ENCODE results near the gene MBIP.

The MBIP gene

DNA sequence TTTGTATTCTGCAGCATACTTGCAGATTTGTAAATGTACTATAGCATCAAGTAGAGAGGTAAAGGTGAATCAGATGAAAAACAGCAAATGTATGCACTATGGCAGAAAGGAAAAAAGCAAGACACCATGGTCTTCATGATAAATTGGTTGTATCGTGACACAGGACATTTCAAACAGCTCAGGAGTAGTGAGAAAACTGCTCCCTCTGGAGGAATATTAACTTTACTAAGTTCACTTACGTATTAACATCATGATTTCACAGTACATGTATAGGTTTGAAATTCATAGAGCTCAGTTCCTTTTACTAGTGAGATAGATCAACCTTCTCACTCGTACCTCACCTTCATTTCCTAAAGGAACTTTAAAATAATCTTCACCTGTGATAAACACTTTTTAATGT lies 6.5 kb downstream of the MBIP start:
- no peak for DNase-seq (ENCODE audit: low read depth)
- H3K4me3 ChIP-seq (ENCODE audit: low read length) = no peak overlapping the region
- TF ChIP-seq, protein P1, sequence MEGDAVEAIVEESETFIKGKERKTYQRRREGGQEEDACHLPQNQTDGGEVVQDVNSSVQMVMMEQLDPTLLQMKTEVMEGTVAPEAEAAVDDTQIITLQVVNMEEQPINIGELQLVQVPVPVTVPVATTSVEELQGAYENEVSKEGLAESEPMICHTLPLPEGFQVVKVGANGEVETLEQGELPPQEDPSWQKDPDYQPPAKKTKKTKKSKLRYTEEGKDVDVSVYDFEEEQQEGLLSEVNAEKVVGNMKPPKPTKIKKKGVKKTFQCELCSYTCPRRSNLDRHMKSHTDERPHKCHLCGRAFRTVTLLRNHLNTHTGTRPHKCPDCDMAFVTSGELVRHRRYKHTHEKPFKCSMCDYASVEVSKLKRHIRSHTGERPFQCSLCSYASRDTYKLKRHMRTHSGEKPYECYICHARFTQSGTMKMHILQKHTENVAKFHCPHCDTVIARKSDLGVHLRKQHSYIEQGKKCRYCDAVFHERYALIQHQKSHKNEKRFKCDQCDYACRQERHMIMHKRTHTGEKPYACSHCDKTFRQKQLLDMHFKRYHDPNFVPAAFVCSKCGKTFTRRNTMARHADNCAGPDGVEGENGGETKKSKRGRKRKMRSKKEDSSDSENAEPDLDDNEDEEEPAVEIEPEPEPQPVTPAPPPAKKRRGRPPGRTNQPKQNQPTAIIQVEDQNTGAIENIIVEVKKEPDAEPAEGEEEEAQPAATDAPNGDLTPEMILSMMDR (conservative IDR thresholded peaks at IDR 0.05; ENCODE audit: low read length) = no peak

DNA sequence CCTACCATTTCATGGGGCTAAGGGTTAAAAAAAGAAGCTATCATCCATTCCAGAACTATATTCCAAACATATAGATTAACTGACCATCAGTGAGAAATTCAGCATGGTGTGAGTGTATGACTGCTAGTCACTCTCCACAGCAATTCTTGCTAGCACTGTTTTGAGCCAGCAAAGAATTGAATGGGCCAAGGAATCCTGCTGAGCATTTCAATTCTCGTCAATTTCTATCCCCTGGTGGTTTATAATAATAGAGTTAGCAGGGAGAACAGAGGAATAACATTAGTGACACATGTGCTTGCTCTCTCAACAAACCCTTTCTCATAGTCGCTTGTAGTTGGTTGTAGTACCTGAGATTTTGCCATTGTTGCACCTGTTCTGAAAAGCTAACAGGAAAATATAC lies 7.2 kb downstream of the MBIP start:
- DNase-seq (ENCODE audit: low read depth) = no peak
- TF ChIP-seq, protein P1 (conservative IDR thresholded peaks at IDR 0.05; ENCODE audit: low read length) = no peak

DNA sequence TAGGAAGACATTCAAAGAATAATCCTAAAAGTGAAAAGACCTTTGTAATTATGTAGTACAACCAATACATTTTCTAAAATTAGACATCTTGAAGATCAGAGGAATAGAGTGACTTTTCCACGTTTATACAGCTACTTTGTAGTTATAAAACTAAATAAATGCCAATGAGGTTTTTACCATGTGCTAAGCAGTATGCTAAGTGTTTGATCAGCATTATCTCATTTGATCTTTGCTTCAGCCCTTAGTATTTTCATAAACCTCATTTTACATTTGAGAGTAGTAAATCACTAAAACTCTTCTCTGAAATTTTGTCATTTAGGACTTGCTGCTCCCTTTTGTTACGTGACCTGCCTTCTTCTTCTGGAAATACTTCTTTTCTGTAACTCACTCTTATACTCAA lies 13.6 kb downstream of the MBIP start:
- TF ChIP-seq, protein P1 (conservative IDR thresholded peaks at IDR 0.05; ENCODE audit: low read length) = no peak
- H3K4me3 ChIP-seq (ENCODE audit: low read length) = no peak overlapping the region

More for the DNA sequence above, 7.2 kb downstream of the MBIP start:
- no peak overlapping the region for H3K4me3 ChIP-seq (ENCODE audit: low read length)

DNA sequence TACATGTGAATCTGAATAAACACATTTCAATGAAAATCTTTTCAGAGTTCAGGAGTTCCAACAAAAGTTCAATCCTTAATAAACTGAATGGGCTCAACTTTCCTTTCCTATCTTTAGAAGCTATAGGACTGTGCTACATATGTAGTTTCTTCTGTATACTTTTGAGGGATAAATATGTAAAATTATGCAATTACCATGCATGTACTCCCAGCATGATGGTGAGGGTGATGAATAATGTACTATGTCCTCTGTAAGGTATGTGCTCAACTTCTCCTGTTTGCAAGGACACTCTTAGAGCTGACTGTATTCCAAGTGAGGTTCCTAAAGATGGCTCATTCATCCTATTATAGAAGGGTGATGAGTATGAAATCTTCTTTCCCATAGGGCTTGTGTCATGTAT lies 15.5 kb downstream of the MBIP start:
- H3K4me3 ChIP-seq (ENCODE audit: low read length) = no peak overlapping the region
- TF ChIP-seq, protein P1 (conservative IDR thresholded peaks at IDR 0.05; ENCODE audit: low read length) = no peak
- no peak for DNase-seq (ENCODE audit: low read depth)

More for the DNA sequence above, 13.6 kb downstream of the MBIP start:
- no peak for DNase-seq (ENCODE audit: low read depth)

DNA sequence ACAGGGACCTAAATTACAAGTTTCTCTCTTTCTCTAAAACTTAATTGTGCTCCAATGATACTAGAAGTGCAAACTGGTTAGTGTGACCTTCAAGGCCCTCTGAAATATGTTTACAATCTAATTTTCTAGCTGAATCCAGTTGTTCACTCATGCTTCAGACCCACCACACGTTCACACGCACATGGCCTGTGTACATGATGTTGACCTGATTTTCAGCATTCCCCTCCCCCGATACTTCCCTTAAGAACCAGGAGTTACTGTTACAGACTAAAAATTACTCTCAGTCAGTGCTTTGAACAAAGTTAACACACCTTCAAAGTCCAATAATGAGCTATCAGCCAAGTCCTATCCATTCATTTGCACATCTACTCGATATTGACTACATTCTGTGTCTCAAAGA lies 16.5 kb downstream of the MBIP start:
- TF ChIP-seq, protein P1 (conservative IDR thresholded peaks at IDR 0.05; ENCODE audit: low read length) = no peak
- DNase-seq (ENCODE audit: low read depth) = no peak
- no peak overlapping the region for H3K4me3 ChIP-seq (ENCODE audit: low read length)

DNA sequence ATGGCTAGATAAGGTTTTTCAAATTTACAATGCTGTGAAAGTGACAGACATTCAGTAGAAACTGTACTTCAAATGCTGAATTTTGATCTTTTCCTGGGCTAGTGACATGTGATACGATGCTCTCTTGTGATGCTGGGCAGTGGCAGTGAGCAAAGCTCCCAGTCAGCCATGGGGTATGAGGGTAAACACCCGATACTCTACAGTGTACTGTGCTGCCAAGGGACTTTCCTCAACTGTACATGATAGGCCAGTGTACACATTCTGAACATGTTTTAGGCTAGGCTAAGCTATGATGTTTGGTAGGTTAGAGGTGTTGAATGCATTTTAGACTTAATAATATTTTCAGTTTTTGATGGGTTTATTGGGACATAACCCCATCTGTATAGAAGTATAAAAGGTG lies 17.6 kb downstream of the MBIP start:
- no peak for DNase-seq (ENCODE audit: low read depth)
- H3K4me3 ChIP-seq (ENCODE audit: low read length) = no peak overlapping the region
- TF ChIP-seq, protein P1 (conservative IDR thresholded peaks at IDR 0.05; ENCODE audit: low read length) = no peak

DNA sequence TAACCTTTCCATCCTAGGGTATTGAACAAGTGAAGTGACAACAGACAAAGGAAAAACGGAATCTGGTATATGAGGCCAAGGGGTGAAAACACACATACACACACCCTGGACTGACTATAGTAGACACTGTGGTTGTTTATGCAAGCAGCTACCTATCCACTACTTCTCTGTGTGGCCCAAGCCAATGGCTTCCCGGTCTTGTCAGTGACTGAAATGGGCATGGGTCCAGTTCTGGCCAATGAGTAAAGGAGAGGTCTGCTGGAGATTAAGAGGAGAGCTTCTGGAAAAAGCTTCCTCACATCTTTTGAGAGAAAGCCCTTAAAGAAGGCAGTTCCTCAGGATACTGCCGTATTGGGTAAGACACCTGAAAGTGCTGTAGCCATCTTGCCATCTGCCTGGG lies 19.3 kb downstream of the MBIP start:
- DNase-seq (ENCODE audit: low read depth) = no peak

More for the DNA sequence above, 19.3 kb downstream of the MBIP start:
- TF ChIP-seq, protein P1 (conservative IDR thresholded peaks at IDR 0.05; ENCODE audit: low read length) = no peak
- H3K4me3 ChIP-seq (ENCODE audit: low read length) = no peak overlapping the region
